Kidney (tissue), 14 donors: ENCODE measurements around the gene CHAF1B. TPM values are rescaled to one million over a fixed set of nuclear protein-coding genes. Genes with fewer than 3 reads are reported as not detected.

ENCODE experiments used
- DNase-seq, 5 donors: peaks; one replicate each; pipeline ENCODE4 v3.0.0-alpha.2; 2013 to 2020
- FAIRE-seq: peaks from 2 replicates; lab custom pipeline; 2012; peaks lifted over from hg19 to GRCh38; lab: Jason Lieb, UNC
- H3K27ac ChIP-seq, 2 donors: one replicate each; pipeline ENCODE4 v1.7.0; 2013; ENCODE audit warnings: low read depth in 2 of 2, low read length in 2 of 2, inconsistent platforms in 1 of 2
- H3K27me3 ChIP-seq: one replicate; pipeline ENCODE4 v1.7.1; 2013; ENCODE audit warnings: low read length, inconsistent platforms; ENCODE audit not compliant: control insufficient read depth, insufficient read depth
- H3K36me3 ChIP-seq, 3 donors: one replicate each; pipeline versions ENCODE4 v1.7.0 to v1.7.1; 2013; ENCODE audit warnings: low read length in 3 of 3, control low read depth in 1 of 3, inconsistent platforms in 1 of 3; ENCODE audit not compliant: insufficient read depth in 3 of 3, control insufficient read depth in 2 of 3
- H3K4me1 ChIP-seq, 3 donors: one replicate each; pipeline versions ENCODE4 v1.7.0 to v1.7.1; 2013; ENCODE audit warnings: low read length in 3 of 3, inconsistent platforms in 1 of 3, low read depth in 1 of 3; ENCODE audit not compliant: control insufficient read depth in 2 of 3, insufficient read depth in 2 of 3
- H3K4me3 ChIP-seq, 3 donors: one replicate each; pipeline versions ENCODE4 v1.7.0 to v1.8.1; 2013; ENCODE audit warnings: low read length in 3 of 3, control low read depth in 1 of 3, inconsistent platforms in 1 of 3
- H3K9ac ChIP-seq, 3 donors: one replicate each; pipeline versions ENCODE4 v1.7.0 to v1.7.1; 2013; ENCODE audit warnings: low read length in 3 of 3, control low read depth in 1 of 3, inconsistent platforms in 1 of 3
- H3K9me3 ChIP-seq, 3 donors: one replicate each; pipeline versions ENCODE4 v1.7.0 to v1.7.1; 2013; ENCODE audit warnings: low read length in 3 of 3, control low read depth in 1 of 3, inconsistent platforms in 1 of 3; ENCODE audit not compliant: control insufficient read depth in 2 of 3, insufficient read depth in 1 of 3
- CTCF ChIP-seq: IDR thresholded peaks from 3 replicates; pipeline ENCODE4 v1.5.1; 2012; ENCODE audit warnings: mild to moderate bottlenecking, moderate library complexity, borderline replicate concordance; ENCODE audit not compliant: insufficient read depth; ENCODE audit errors: extremely low read depth
- intact Hi-C: fragments of 100-400 bp; cut with DNase I; formaldehyde crosslinking; loops from one replicate; pipeline ENCODE4 v1.11.1; 2022
- polyA plus RNA-seq: library from polyadenylated mRNA; stranded (reverse); fragments of 350-450 nt; fragmentation: Illumina TruSeq; extraction: RNeasy Lipid Tissue Mini Kit (QIAGEN cat#74804); gene quantifications from one replicate; pipeline ENCODE4 v1.2.3, GENCODE V29; 2014; ENCODE audit warnings: low read depth, low replicate concordance; ENCODE audit not compliant: insufficient read depth
- total RNA-seq: library from RNA; stranded (reverse); fragmentation: NEBNext Ultra II Directional; extraction: Animal tissue kit (Norgen Biotek cat#: 25700); gene quantifications from one replicate; pipeline ENCODE4 v1.2.1, GENCODE V29; 2021
- donor health status: control.
- donor health status: control.
- donor health status: control.
- donor health status: control.
- donor health status: control.
- donor health status: DM: yes; HTN: yes; CAD: no.
- donor health status: Normal renal cell carcinoma (clear cell type).

The CHAF1B gene
- total and polyA plus RNA-seq, 2 donors from 2014 or later = 1.0 to 2.5 TPM

- intact Hi-C loops = no loop called here
- H3K27me3 ChIP-seq = no peaks in the 10 kb centered on the region
- DNase-seq (no peak), FAIRE-seq (no peak)
- no peak for TF ChIP-seq CTCF
- no peak overlapping the region for H3K4me3 ChIP-seq
- H3K4me1 ChIP-seq = no peaks in the 10 kb centered on the region
- peaks cover 10 to 22% (median 17%) of the 10 kb centered on the region in 3 donors for H3K36me3 ChIP-seq
- no peak overlapping the region for H3K27ac ChIP-seq
- H3K9ac ChIP-seq = no peak overlapping the region
- H3K9me3 ChIP-seq = no peaks in the 10 kb centered on the region
These were observed 29.3 kb upstream of the CHAF1B start for GRCh38 chr21:36355868-36356267.

- intact Hi-C loops = no loop called here
- H3K27ac ChIP-seq = no peak overlapping the region
- FAIRE-seq (no peak), DNase-seq (no peak)
- TF ChIP-seq CTCF = no peak
- H3K9me3 ChIP-seq = no peaks in the 10 kb centered on the region
- H3K4me3 ChIP-seq = no peak overlapping the region
- H3K36me3 ChIP-seq = peaks cover 11 to 30% (median 23%) of the 10 kb centered on the region in 3 donors
- H3K9ac ChIP-seq = no peak overlapping the region
- H3K4me1 ChIP-seq = no peaks in the 10 kb centered on the region
- H3K27me3 ChIP-seq = no peaks in the 10 kb centered on the region
These were observed 26.0 kb upstream of the CHAF1B start for GRCh38 chr21:36359185-36359584.

GRCh38 chr21:36369064-36369685 lies 16.0 kb upstream of the CHAF1B start:
- peaks cover 14 to 37% (median 23%) of the 10 kb centered on the region in 3 donors for H3K36me3 ChIP-seq
- FAIRE-seq = no peak
- no peaks in the 10 kb centered on the region for H3K27me3 ChIP-seq

More at GRCh38 chr21:36369064-36369685, 16.0 kb upstream of the CHAF1B start:
- intact Hi-C loops = no loop called here
- no peak overlapping the region for H3K27ac ChIP-seq
- H3K9ac ChIP-seq = no peak overlapping the region
- no peaks in the 10 kb centered on the region for H3K4me1 ChIP-seq
- H3K4me3 ChIP-seq = no peak overlapping the region
- no peak for TF ChIP-seq CTCF
- no peak for DNase-seq
- no peaks in the 10 kb centered on the region for H3K9me3 ChIP-seq
